ENCODE measurements around the gene PERM1.
"Not testable (repeated sequence)": the region's sequence is repeated elsewhere in the genome, so short reads cannot be mapped to it uniquely, and the experiment has no call there.

PERM1 gene

GRCh38 chr1:950881-951280, 31.0 kb downstream of the PERM1 start:
- DNase-seq (ENCODE audit: extremely low read depth in 1 of 2, low read depth in 1 of 2) = no peak

DNA sequence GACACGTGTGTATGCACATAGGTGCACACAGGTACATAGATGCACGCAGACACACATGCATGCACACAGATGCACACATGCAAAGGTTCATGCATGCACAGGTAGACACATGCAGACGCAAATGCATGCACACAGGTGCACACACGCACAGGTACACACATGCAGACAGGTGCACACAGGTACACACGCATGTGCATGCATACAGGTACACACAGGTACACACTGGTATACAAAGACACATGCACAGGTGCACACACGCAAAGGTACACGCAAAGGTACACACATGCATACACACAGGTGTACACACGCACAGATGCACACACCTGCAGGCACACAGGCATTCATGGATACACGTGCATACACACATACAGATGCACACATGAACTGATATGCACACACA, 31.6 kb downstream of the PERM1 start:
- DNase-seq (ENCODE audit: extremely low read depth in 1 of 2, low read depth in 1 of 2) = no peak

GRCh38 chr1:947958-948357, 33.9 kb downstream of the PERM1 start:
- no peak for DNase-seq (ENCODE audit: extremely low read depth in 1 of 2, low read depth in 1 of 2)

DNA sequence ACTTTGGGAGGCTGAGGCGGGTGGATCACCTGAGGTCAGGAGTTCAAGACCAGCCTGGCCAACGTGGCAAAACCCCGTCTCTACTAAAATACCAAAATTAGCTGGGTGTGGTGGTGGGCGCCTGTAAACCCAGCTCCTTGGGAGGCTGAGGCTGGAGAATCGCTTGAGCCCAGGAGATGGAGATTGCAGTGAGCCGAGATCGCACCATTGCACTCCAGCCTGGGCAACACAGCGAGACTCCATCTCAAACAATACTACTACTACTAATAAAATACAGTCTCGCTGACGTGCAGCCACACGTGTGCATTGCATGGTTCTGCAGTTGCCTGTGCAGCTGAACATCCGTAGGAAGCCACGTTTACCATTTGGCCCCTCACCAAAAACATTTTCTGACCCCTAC, 35.1 kb downstream of the PERM1 start:
- not testable (repeated sequence) for DNase-seq (ENCODE audit: extremely low read depth in 1 of 2, low read depth in 1 of 2)

DNA sequence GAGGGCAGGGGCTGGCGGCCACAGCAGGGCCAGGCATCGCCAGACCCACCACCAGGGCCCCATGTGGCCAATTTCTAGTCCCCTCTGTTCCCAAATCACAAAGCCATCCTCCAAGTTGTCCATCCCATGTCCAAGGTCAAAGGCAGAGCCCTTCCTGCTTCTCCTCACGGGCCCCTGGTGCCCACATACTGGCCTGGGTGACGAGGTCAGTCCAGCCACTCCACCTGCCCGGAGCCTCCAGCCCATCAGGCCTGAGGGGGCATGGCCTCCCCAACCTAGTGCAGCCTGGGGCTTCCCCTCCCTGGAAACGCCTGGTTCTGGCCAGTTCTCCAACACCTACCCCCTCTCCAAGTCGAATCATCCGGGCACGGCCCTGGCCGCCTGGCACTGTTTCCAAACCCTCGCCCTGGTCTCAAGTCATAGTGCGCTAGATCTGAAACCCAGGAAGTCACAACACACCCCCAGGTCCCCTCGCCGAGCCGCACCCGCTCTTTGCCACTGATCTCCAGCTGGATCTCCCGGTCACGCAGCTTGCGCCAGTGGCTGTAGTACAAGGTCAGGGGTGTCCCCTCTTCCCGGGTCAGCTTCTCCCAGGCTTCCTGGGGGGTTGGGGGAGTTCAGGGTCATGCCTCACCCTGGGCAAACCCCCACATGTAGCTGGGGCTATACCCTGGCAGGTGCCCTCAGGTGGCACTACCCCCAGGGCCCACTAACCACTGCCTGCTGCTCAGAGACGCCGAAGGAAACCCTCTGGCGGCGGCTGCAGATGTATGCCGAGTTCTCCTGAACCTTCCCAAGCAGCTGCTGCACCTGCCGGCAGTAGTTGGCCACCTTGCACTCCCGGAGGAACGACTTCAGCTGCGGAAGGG, 36.0 kb downstream of the PERM1 start:
- no peak for DNase-seq (ENCODE audit: extremely low read depth in 1 of 2, low read depth in 1 of 2)

GRCh38 chr1:944341-945325, 37.3 kb downstream of the PERM1 start:
- no peak for DNase-seq (ENCODE audit: extremely low read depth in 1 of 2, low read depth in 1 of 2)

DNA sequence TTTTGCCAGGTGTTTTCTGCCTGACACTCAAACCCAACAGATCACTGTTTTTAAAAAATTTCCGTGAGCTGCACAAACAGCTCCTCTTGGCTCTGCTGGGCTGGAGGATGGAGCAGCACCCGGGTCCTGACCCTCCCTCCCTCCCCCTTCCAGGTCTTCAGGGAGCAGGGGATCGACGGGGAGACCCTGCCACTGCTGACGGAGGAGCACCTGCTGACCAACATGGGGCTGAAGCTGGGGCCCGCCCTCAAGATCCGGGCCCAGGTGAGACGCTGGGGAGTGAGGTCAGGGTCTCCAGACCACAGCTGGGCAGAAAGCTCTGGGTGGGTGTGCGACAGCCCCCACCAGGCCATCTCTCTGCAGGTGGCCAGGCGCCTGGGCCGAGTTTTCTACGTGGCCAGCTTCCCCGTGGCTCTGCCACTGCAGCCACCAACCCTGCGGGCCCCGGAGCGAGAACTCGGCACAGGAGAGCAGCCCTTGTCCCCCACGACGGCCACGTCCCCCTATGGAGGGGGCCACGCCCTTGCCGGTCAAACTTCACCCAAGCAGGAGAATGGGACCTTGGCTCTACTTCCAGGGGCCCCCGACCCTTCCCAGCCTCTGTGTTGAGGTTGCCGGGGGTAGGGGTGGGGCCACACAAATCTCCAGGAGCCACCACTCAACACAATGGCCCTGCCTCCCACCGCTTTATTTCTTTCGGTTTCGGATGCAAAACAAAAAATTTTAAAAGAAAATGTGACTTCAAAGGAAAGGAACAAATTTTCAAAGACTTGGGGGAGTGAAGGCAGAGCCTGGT, 38.1 kb downstream of the PERM1 start:
- no peak for DNase-seq (ENCODE audit: extremely low read depth in 1 of 2, low read depth in 1 of 2)

DNA sequence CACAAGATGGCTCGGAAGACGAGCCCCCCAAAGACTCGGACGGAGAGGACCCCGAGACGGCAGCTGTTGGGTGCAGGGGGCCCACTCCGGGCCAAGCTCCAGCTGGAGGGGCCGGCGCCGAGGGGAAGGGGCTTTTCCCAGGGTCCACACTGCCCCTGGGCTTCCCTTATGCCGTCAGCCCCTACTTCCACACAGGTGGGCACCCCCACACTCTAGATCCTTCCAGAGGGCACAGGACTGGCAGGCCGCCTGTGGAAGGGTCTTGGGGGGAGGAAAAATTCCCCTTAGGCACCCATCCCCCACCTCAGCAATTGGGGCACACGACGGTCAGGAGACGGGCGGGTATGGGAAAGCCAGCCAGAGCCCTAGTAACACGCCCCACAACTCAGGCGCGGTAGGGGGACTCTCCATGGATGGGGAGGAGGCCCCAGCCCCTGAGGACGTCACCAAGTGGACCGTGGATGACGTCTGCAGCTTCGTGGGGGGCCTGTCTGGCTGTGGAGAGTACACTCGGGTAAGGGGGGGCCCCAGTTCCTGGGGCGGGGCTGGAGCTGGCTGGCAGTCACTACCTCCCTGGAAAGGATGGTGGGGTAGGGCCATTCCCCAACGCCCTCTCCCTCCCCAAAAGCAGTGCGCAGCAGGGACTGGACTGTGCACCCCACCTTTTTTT, 38.9 kb downstream of the PERM1 start:
- no peak for DNase-seq (ENCODE audit: extremely low read depth in 1 of 2, low read depth in 1 of 2)

GRCh38 chr1:942411-942821, 39.5 kb downstream of the PERM1 start:
- no peak for DNase-seq (ENCODE audit: extremely low read depth in 1 of 2, low read depth in 1 of 2)

GRCh38 chr1:941588-942383, 40.1 kb downstream of the PERM1 start:
- DNase-seq (ENCODE audit: extremely low read depth in 1 of 2, low read depth in 1 of 2) = no peak

- no peak for DNase-seq (ENCODE audit: extremely low read depth in 1 of 2, low read depth in 1 of 2)
Observed at GRCh38 chr1:941015-941587, 40.8 kb downstream of the PERM1 start.

- no peak for DNase-seq (ENCODE audit: extremely low read depth in 1 of 2, low read depth in 1 of 2)
Observed at GRCh38 chr1:940107-941014, 41.5 kb downstream of the PERM1 start.

- no peak for DNase-seq (ENCODE audit: extremely low read depth in 1 of 2, low read depth in 1 of 2)
Observed at GRCh38 chr1:939511-940106, 42.3 kb downstream of the PERM1 start.

- DNase-seq (ENCODE audit: extremely low read depth in 1 of 2, low read depth in 1 of 2) = no peak
Observed at GRCh38 chr1:938711-939489, 43.0 kb downstream of the PERM1 start.

GRCh38 chr1:938088-938683, 43.7 kb downstream of the PERM1 start:
- no peak for DNase-seq (ENCODE audit: extremely low read depth in 1 of 2, low read depth in 1 of 2)

DNA sequence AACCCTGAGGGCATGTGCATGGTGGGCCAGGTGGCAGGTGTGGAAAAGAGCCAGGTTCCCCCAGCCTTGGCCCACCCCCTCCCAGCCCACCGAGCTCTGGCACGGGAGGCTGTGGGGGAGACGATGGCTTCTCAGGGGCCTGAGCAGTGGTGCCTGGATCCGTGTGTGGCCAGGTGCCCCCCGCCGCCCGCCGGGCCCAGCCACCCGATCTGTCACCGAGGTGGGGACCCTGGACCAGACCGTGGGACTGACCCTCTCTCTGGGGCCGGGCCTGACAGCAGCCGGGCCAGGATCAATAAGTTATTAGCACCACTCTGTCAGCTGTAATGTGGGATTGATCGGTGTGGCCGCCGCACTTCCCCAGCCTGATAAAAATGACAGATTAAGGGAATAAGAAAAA, 44.4 kb downstream of the PERM1 start:
- DNase-seq (ENCODE audit: extremely low read depth in 1 of 2, low read depth in 1 of 2) = no peak

Data from activated CD8-positive, alpha-beta memory T cell treated with anti-CD3 and anti-CD28 coated beads for 1 hour (primary cell).